Glutamatergic neuron (in vitro differentiated cells): ENCODE data around the gene EPB41L4B. TPM values are rescaled to one million over a fixed set of nuclear protein-coding genes. Genes with fewer than 3 reads are reported as not detected.

Source experiments
- DNase-seq: peaks from one replicate; pipeline ENCODE4 v3.0.0; 2022
- H3K27ac Mint-ChIP-seq: one replicate; pipeline ENCODE4 v1.8.0; 2020; ENCODE audit warnings: mild to moderate bottlenecking, mixed read lengths, inconsistent platforms; ENCODE audit not compliant: unreplicated experiment
- H3K27me3 Mint-ChIP-seq: one replicate; pipeline ENCODE4 v1.8.0; 2020; ENCODE audit warnings: mild to moderate bottlenecking, moderate library complexity, mixed read lengths, inconsistent platforms; ENCODE audit not compliant: unreplicated experiment
- H3K36me3 Mint-ChIP-seq: one replicate; pipeline ENCODE4 v1.8.0; 2020; ENCODE audit warnings: mild to moderate bottlenecking, mixed read lengths, inconsistent platforms; ENCODE audit not compliant: unreplicated experiment
- H3K4me1 Mint-ChIP-seq: one replicate; pipeline ENCODE4 v1.8.0; 2020; ENCODE audit warnings: mild to moderate bottlenecking, low read depth, mixed read lengths, inconsistent platforms; ENCODE audit not compliant: unreplicated experiment
- H3K4me3 Mint-ChIP-seq: one replicate; pipeline ENCODE4 v1.8.0; 2020; ENCODE audit warnings: mild to moderate bottlenecking, mixed read lengths, inconsistent platforms; ENCODE audit not compliant: unreplicated experiment
- H3K9me3 Mint-ChIP-seq: one replicate; pipeline ENCODE4 v1.8.0; 2020; ENCODE audit warnings: mild to moderate bottlenecking, moderate library complexity, mixed read lengths, inconsistent platforms; ENCODE audit not compliant: unreplicated experiment
- CTCF ChIP-seq: fragments of 200-600 bp; sonication (generic); IDR thresholded peaks from one replicate; pipeline ENCODE4 v1.5.0; 2021; ENCODE audit not compliant: partially characterized antibody, unreplicated experiment
- total RNA-seq: library from RNA; stranded (reverse); fragmentation: NEBNext Ultra II Directional; extraction: Animal tissue kit (Norgen Biotek cat#: 25700); gene quantifications from one replicate; pipeline ENCODE4 v1.2.1, GENCODE V29; 2021; ENCODE audit not compliant: unreplicated experiment

EPB41L4B gene
- total RNA-seq, 1 donor from 2014 or later = 10.0 TPM

- TF ChIP-seq CTCF = no peak
- DNase-seq = no peak
- H3K36me3 Mint-ChIP-seq = no peaks in the 10 kb centered on the region
- no peaks in the 10 kb centered on the region for H3K27me3 Mint-ChIP-seq
- no peak overlapping the region for H3K27ac Mint-ChIP-seq
- no peak overlapping the region for H3K4me3 Mint-ChIP-seq
- peaks cover 9% of the 10 kb centered on the region for H3K4me1 Mint-ChIP-seq
- H3K9me3 Mint-ChIP-seq = peaks cover under 1% of the 10 kb centered on the region
Measured at GRCh38 chr9:109273869-109274268, 47.0 kb downstream of the EPB41L4B start.

- no peak for TF ChIP-seq CTCF
- no peak overlapping the region for H3K27ac Mint-ChIP-seq
- peaks cover 1% of the 10 kb centered on the region for H3K9me3 Mint-ChIP-seq
Measured at GRCh38 chr9:109272745-109273144, 48.1 kb downstream of the EPB41L4B start.

GRCh38 chr9:109272045-109272444, 48.8 kb downstream of the EPB41L4B start:
- TF ChIP-seq CTCF = no peak
- no peak overlapping the region for H3K27ac Mint-ChIP-seq
- no peak overlapping the region for H3K4me3 Mint-ChIP-seq
- H3K9me3 Mint-ChIP-seq = peaks cover 1% of the 10 kb centered on the region
- H3K27me3 Mint-ChIP-seq = no peaks in the 10 kb centered on the region
- DNase-seq = no peak
- H3K36me3 Mint-ChIP-seq = peaks cover 6% of the 10 kb centered on the region
- H3K4me1 Mint-ChIP-seq = peaks cover 4% of the 10 kb centered on the region

More at GRCh38 chr9:109272745-109273144, 48.1 kb downstream of the EPB41L4B start:
- Mint-ChIP-seq H3K4me3 (no peak overlapping the region), H3K27me3 (no peaks in the 10 kb centered on the region), H3K4me1 (peaks cover 8% of the 10 kb centered on the region), H3K36me3 (no peaks in the 10 kb centered on the region)
- DNase-seq = no peak

GRCh38 chr9:109270971-109271925, 49.6 kb downstream of the EPB41L4B start:
- Mint-ChIP-seq H3K9me3 (peaks cover 1% of the 10 kb centered on the region), H3K27ac (no peak overlapping the region)
- no peak for TF ChIP-seq CTCF

GRCh38 chr9:109270441-109270840, 50.4 kb downstream of the EPB41L4B start:
- Mint-ChIP-seq H3K27me3 (no peaks in the 10 kb centered on the region), H3K9me3 (peaks cover 1% of the 10 kb centered on the region), H3K4me3 (no peak overlapping the region), H3K27ac (no peak overlapping the region), H3K4me1 (peaks cover 7% of the 10 kb centered on the region), H3K36me3 (peaks cover 7% of the 10 kb centered on the region)
- no peak for TF ChIP-seq CTCF
- DNase-seq = no peak

More at GRCh38 chr9:109270971-109271925, 49.6 kb downstream of the EPB41L4B start:
- DNase-seq = no peak
- H3K4me1 Mint-ChIP-seq = peaks cover 4% of the 10 kb centered on the region
- no peak overlapping the region for H3K4me3 Mint-ChIP-seq
- no peaks in the 10 kb centered on the region for H3K27me3 Mint-ChIP-seq
- H3K36me3 Mint-ChIP-seq = peaks cover 7% of the 10 kb centered on the region
